OCI-M2 (cell line): ENCODE results near the gene PHACTR1.

ENCODE experiments used
- DNase-seq: peaks from one replicate; lab custom pipeline; 2025; ENCODE audit not compliant: unreplicated experiment; lab: John Stamatoyannopoulos, UW

The PHACTR1 gene

DNA sequence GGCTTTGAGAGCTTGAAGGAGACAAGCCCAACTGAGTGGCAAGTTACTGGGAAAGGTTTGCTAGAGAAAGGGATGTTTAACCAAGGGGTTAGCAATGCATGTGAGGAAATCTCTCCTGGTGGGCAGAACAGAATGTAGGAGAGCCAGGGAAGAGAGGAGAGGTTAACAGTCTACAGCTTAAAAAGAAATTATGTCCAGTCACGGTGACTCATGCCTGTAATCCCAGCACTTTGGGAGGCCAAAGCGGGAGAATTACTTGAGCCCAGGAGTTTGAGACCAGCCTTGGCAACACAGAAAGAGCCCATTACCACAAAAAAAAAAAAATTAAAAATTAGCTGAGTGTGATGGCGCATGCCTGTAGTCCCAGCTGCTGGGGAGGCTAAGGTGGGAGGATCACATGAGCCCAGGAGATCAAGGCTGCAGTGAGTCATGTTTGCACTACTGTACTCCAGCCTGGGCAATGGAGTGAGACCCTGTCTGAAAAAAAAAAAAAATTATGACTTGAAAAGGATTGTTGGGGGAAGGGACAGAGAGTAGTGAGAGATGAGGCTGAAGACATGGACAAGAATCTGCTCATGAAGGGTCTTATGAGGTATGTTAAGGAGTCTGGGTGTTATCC, 346.8 kb downstream of the PHACTR1 start:
- no peak for DNase-seq

DNA sequence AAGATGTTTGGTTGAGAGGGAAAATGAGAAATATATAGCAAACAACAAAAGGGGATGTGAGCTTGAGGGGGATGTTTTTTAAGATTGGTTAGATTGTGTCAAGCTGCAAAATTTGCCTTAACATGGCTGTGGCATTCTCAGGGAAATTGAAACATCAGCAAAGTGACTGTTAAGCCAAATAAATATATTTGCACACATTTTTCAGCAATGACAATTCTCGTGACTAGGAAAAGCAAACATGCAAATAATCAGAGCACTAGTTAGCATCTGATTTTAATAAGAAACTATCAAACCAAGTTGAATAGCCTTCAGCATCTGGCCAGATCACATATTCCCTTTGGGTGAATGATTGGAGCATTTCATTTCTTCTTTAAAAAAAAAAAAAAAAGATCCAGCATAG, 349.0 kb downstream of the PHACTR1 start:
- DNase-seq: no peak

DNA sequence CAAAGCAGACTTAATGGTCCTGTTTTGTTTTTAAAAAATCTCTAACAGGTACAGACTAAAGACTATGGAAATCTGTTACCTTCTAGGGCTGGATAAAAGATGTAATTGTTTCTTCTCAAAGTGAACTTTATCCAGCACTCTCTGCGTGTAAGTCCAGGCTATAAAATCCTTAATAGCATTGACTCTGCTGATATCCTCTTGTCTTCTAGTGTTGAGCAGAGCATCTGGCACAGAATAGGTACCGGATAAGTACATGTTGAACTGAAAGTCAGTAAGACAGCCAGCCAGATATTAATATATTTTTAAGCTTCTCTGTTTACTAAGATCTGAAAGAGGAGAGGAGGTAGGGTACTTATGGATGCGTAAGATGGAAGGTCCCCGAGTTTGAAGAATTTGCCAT, 349.5 kb downstream of the PHACTR1 start:
- no peak for DNase-seq

DNA sequence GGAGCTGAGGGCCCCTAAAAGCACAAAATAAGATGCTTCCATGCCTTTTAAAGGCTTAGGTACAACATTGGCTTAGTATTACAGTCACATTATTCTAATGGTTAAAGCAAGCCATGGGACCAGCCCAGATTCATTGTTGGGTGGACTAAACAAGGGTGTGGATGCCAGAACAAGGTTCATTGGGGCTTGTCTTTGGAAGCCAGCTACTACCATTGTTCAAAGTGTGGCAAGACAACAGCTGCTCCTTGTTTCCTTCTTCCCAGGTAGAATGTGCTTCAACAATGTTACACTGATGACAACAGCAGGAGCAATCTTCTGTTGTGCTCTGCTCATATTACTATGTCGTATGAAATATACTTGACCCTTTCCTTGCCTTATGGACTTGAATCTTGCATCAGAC, 350.3 kb downstream of the PHACTR1 start:
- no peak for DNase-seq

DNA sequence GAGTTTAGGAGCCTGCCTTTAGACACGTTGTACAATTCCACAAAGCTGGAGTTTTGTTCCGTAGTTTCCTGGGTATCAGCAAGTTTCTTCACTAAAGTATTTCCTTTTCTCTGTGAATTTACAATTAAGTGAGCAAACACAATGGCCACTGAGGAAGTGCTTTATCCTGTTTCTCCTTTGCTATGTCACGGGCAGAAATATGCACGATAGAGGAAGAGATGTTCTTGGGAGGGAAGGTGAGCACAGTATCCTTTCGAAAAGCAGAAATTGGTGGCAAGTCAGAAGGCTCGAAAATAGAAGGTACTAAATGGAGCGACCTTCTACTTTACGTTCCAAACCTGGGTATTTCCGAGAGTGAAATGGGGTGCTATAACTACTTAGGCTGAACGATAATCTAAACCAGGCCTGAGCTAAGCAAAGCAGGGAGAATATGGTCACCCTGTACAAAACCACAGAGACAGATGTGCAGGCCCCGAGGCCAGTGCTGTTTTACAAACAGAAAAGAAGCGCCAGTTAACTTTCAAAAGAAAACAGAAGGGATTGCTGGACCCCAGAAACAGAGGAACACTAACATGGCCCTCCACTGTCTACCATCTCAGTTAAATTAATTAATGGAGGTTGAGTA, 352.1 kb downstream of the PHACTR1 start:
- DNase-seq: no peak

DNA sequence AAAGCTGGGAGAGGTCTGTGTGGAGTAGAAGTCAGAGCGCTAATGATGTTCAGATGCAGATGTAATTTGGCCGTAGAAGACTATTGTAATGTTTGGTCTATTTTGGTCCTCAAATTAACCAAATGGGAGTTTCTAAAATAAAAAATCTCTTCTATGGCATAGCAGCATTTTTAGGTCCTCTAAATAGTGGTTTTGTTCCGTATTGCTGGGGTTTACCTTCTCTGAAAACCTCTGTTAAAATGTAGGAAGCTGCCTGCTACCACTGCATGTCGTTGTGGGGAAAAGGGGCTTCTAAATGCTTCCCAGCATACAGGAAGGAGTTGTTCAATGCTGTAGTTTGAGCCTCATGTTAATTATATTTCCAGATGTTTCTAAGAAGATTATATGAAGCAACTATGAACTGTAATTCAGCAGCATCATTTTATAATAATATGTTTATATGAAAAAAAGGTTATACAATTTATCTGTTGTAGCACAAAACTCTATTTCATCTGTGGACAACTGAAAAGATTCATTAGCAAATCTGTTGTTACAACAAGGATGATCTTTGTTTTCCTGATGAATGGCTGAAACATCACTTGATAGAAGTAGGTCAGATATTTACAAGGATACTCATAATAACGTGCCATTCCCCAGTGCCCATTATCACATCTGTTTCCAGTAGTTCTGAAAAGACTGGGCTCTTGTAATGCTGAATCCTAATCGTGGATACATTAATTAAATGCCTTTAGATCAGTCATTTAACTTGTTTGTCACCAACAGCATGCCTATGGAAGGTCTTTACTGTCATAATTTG, 355.2 kb downstream of the PHACTR1 start:
- DNase-seq: no peak

DNA sequence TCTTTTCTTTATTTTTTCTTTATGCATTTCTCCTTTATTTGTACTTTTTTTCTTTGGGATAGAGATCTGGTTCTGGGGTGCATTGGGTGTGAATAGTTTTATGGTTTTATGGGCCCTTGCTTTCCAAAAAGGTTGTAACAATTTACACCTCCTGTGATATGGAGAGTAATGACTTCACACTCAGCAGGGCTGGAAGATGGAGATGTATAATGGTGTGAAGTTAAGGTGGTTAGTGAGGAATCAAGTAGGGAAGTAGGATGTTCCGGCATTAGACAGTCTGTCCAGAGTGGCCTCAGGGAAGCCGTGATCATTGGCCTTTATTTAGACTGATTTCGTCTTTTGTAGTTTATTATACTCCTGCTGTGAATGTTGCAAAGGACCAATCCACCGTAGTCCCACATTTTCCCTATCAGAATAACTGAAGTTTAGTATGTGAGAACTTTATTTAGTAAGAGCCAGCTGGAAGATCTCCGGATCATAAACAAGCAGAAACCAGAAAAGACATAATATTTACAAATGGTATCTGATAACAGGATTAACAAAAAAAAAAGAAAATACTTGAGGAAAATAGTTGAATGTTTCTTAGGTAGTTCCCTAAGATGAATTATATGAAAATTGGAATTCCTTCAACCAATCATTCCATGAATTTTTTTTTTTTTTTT, 356.2 kb downstream of the PHACTR1 start:
- DNase-seq: no peak

DNA sequence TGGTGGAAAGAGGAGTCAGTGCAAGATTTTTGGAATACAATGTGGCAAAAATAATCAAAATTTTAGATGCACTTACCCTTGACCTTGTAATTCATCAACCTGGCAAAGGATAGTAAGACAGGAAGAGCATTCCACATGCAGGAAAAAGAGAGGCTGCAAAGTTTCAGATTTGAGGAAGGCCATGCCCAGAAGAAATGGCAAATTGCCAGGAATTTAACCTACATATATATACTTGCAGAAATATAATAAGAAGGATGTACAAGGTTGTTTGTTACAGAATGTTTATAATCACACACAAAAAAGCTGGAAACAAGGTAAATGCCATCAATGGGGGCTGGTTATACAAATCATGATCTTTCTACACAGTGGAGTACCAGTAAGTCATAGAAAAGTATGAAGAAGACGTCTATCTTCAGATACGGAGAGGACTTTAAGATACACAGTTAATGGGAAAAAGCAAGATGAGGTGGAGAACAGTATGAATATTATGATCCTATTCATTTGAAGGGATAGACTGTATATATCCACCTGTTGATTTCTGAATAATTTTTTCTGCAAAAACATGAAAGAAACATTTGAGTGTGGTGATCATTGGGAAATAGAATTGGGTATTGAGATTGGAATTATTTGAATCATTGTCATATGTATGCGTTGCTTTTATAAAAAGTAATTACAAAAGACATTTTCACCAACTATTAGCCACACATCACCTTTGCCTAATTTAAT, 358.0 kb downstream of the PHACTR1 start:
- DNase-seq: no peak

DNA sequence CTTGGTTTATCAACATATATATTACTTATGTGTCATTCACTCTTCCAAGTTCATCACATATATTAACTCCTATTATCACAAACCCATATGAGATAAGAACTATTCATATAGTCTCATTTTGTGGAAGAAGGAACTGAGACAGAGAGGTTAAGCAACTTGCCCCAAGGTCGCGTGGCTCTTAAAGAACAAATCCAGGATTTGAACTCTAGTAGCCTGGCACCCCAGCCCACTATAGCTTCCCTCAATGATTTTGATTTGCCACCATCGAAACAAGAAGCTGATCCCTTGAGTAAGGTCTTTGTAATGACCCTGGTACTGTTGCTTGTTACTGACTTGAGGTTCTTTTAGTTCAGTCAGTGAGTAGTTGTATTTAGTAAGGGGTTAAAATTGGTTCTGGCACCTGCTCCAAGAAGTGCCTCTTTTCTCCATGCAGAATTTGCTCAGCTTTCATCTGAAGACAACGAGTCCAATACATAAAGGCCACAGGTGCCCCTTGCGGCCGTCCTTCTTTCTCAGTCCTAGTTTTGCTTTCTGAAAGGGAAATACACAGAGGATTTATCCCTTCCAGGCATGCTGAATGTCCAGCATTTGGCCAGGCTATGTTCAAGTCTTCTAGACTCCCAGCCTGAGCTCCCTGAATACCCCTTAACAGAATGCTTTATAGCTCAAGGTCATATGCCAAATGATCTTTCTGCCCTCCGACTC, 358.7 kb downstream of the PHACTR1 start:
- no peak for DNase-seq

DNA sequence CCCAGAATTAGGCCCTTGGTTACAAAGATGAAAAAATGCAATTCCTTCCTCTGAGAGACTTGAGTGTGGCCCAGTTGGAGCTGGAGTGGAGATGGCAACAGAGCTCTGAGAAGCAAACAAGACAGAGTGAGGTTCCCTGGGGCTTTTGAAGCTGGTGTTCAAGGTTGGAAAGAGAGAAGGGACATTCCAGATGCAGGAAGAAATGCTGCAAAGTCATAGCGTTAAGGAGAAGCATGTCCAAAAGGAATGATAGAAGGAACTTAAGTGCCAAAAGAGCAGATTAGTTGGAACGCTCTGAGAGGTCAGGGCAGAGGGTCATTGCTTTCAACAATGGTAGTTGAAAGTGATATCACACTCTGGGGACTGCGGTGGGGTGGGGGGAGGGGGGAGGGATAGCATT, 360.0 kb downstream of the PHACTR1 start:
- no peak for DNase-seq

DNA sequence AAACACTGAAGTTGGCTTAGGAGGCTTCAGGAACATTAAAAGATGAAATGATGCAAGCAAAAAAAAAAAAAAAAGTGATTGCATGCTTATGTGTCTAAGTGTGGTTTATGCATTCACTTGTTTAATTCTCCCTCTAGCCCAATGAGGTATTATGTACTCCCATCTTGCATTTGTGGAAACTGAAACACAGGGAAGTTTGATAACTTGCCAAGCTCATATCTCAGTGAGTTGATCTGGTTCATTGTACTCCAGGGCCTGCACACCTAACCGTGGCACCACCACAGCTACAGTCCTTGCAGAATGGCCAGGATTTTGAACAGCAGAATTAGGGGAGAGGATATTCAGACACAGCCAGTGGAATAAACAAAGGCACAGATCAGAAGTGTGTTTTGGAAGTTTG, 360.6 kb downstream of the PHACTR1 start:
- no peak for DNase-seq

DNA sequence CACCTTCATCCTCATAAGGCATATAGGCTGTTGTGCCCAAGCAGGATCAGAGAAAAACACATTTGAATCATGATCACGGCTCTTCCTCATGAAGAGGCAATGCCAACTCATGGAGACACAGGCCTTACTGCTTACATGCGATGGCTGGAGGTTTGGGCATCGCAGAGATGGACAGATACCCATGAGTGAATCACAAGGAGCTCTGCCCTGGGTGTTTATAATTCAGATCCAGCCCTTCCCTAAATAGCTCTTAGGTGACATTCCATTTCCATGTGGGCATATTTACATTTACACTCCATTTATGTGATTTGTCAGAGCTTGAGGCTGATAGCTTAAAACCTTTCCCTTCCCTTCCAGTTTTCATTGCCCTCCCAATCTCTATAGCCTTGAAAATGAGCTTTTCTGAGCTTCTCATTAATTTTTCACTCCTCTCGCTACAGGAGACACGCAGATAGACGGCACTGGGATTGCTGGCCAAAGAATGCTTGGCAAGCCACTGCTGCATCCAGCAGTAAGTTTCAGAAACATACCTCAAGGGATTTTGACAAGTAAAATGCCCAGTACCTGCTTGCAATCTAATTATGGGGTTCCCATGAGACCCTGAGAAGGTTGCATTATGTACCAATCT, 362.6 kb downstream of the PHACTR1 start:
- no peak for DNase-seq

DNA sequence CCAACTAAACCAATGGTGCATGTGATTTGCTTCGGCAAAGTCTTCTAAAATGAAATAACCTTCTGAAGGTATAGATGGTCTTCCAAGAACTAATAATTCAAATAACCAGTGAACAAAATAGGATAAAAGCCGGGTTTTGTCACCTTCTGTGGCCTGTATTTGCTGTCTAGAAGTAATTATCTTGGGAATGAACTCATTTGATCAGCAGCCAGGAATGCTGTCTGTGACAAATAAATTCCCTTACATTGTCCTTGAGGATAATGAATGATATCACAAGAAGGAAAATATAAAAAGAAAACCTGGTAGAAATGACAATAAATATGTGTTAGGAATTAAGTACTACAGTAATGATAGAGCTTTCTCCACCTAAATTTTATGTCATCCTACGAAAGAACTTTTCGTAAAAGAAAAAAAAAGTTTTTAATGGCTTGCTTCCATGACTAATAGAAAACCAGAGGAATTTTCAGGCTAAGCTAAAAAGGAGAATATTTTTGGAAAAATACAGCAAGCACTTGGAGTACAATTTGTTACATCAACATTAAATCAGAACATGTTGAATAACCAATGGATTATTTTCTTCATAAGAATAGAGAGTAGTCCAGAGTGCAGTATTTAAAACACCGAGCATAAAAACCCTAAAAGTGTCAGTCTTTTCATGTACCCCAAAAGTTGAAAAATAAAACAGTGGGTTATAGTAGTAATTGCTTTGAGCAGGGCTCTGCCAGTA, 364.1 kb downstream of the PHACTR1 start:
- DNase-seq: no peak

DNA sequence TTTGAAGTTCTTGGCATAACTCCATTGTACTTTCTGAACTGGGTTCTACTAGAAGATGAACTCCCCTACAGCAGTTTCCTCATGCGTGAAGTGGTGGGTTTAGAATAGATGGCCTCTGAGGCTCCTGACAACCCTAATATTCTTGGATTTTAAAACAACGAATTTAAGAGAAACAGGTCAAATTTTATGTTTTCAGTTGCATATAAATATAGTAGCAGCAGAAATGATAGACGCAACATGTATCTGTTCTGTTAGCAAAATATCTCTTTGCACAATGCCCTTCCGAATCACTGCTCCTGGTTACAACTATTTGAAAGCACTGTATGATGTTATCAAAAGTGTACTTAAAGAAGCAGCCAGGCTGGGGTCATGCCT, 364.6 kb downstream of the PHACTR1 start:
- DNase-seq: no peak

DNA sequence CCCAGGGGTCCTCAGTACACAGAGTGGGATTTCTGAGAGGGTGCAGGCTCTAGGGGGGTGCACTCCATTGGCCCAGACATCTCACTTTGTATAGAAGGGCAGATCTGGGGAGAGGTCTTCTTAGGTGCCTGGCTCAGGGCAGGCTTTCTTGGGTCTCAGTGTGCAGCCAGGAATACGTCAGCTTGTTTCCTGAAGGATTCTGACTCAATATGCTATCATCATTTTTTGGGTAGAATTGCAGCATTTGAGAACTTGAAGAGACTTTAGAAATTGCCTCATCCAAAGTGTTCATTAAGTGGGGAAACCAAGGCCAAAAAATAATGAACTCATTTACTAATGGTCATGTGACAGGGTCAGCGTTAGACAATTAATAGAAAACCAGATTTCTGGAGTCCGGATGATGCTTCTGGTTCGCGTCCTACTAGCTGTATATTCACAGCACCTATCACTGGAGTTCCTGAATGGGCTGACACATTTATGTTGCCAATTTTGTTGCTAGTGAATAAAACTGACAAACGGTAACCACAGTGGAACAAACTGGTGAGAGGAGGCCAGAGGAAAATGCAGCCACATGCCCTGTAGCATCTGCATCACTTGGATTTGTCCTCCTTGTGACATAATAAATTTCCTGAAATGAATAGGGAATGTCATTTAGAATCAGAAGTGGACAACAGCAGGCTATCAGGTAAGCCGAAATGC, 372.9 kb downstream of the PHACTR1 start:
- no peak for DNase-seq

DNA sequence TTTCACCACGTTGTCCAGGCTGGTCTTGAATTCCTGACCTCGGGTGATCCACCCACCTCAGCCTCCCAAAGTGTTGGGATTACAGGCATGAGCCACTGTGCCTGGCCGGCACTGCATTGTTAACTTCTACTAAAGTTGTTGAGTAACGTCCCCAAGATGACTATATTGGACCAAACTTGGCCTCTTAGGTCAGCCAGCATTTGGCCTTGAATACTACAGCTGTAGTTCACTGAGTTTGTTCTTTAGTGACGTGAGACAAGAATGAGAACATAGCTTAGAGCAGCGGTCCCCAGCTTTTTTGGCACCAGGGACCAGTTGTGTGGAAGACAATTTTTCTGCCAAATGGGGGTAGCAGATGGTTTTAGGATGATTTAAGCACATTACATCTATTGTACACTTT, 374.6 kb downstream of the PHACTR1 start:
- no peak for DNase-seq

DNA sequence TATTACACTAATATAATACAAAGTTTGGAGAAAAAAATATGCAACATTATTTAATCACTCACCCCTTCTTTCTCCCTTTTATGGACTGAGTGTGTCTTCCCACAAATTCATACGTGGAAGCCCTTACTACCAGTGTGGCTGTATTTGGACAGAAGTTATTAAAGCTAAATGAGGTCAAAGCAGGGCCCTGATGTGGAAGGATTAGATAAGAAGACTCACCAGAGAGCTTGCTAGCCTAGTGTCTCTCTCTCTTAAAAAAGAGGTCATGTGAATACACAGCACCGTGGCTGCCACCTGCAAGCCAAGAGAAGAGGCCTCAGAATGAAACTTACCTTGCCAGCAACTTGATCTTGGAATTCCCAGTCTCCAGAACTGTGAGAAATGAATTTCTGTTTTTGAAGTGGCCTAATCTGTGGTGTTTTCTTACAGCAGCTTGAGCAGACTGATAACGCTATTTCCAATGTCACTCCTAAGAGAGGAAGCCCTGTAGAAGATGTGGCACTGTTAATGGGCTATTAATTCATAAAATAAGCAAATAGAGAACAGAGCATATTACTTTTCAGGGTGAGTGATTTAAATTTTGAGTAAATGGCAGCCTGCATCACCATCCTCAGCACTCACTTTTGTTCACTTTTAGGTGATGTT, 378.3 kb downstream of the PHACTR1 start:
- DNase-seq: no peak

DNA sequence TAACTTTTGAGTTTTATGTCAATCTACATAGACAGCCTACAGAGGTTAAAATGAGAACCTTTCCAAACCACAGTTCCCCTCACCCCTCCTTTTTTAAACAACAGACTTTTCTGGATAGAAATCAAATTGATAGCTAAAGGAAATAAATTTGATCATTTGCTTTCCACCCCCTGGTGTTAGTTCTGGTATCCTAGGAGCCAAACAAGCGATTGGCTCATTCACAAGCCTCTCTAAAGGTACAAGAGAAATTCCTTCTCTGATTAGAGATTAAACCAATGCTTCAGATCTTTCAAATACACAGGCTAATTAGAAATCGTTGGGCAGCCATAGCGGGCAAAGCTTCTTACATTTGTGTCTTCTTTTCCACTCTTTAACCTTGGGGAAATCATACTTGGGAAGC, 379.5 kb downstream of the PHACTR1 start:
- no peak for DNase-seq
